Activated CD8-positive, alpha-beta T cell treated with anti-CD3 and anti-CD28 coated beads for 36 hours (primary cell): ENCODE measurements around the gene POLD2. TPM values are rescaled to one million over a fixed set of nuclear protein-coding genes. Genes with fewer than 3 reads are reported as not detected.

ENCODE experiments used
- ATAC-seq: fragments of 200-7000 bp; cut with Tn5 transposase; one replicate; pipeline ENCODE4 v1.10.0; 2021; ENCODE audit warnings: mild to moderate bottlenecking, moderate library complexity
- CTCF ChIA-PET: fragments of 350-600 bp; sonication (Branson Sonifier 250); formaldehyde crosslinking; loops from one replicate; lab custom pipeline; 2021; ENCODE audit warnings: antibody characterized with exemption; lab: Charles Lee
- POLR2A ChIA-PET: fragments of 350-600 bp; sonication (Branson Sonifier 250); formaldehyde crosslinking; loops from one replicate; lab custom pipeline; 2021; ENCODE audit warnings: antibody characterized with exemption; lab: Charles Lee
- DNase-seq: peaks from one replicate; pipeline ENCODE4 v3.0.0-alpha.2; 2020
- H3K27ac Mint-ChIP-seq: one replicate; pipeline ENCODE4 v1.8.0; 2021; ENCODE audit warnings: mild to moderate bottlenecking, mixed read lengths
- H3K27me3 Mint-ChIP-seq: one replicate; pipeline ENCODE4 v1.8.0; 2021; ENCODE audit warnings: mixed read lengths
- H3K36me3 Mint-ChIP-seq: one replicate; pipeline ENCODE4 v1.8.0; 2021; ENCODE audit warnings: low read depth, mixed read lengths
- H3K4me1 Mint-ChIP-seq: one replicate; pipeline ENCODE4 v1.8.0; 2021; ENCODE audit warnings: low read depth, mixed read lengths
- H3K4me3 Mint-ChIP-seq: one replicate; pipeline ENCODE4 v1.8.0; 2021; ENCODE audit warnings: mild to moderate bottlenecking, moderate library complexity, mixed read lengths
- H3K9me3 Mint-ChIP-seq: one replicate; pipeline ENCODE4 v1.8.0; 2021; ENCODE audit warnings: mixed read lengths
- intact Hi-C: fragments of 100-400 bp; cut with micrococcal nuclease; formaldehyde crosslinking; loops from one replicate; pipeline ENCODE4 v1.10.0; 2022
- total RNA-seq, 2 experiments: library from RNA; stranded (reverse); gene quantifications; one replicate each; pipeline ENCODE4 v1.2.3, GENCODE V29; 2021
- TF ChIP-seq, protein P1 (sequence below): fragments of 200-600 bp; IDR thresholded peaks from one replicate; pipeline ENCODE4 v1.8.0; 2022; ENCODE audit warnings: antibody characterized with exemption, mild to moderate bottlenecking

The POLD2 gene
- total RNA-seq, 2 experiments from 2014 or later, result 243 to 251 TPM

GRCh38 chr7:44112997-44113763 lies 10.2 kb downstream of the POLD2 start:
- ATAC-seq, result no peak
- no peaks in the 10 kb centered on the region for H3K9me3 Mint-ChIP-seq
- DNase-seq, result no peak
- H3K4me3 Mint-ChIP-seq, result no peak overlapping the region
- peaks cover 24% of the 10 kb centered on the region for H3K36me3 Mint-ChIP-seq
- no peak overlapping the region for H3K27ac Mint-ChIP-seq
- CTCF ChIA-PET, result no interaction called here
- POLR2A ChIA-PET, result interaction anchor here (1.3 to 2.5 kb wide), 6 partner anchors 7 to 47 kb away, joined by 3 to 17 read pairs (median 6); partner anchors contain the start of genes AEBP1, PGAM2 and POLD2
- intact Hi-C loops, result no loop called here
- H3K27me3 Mint-ChIP-seq, result no peaks in the 10 kb centered on the region
- no peaks in the 10 kb centered on the region for H3K4me1 Mint-ChIP-seq
- TF ChIP-seq, protein P1, sequence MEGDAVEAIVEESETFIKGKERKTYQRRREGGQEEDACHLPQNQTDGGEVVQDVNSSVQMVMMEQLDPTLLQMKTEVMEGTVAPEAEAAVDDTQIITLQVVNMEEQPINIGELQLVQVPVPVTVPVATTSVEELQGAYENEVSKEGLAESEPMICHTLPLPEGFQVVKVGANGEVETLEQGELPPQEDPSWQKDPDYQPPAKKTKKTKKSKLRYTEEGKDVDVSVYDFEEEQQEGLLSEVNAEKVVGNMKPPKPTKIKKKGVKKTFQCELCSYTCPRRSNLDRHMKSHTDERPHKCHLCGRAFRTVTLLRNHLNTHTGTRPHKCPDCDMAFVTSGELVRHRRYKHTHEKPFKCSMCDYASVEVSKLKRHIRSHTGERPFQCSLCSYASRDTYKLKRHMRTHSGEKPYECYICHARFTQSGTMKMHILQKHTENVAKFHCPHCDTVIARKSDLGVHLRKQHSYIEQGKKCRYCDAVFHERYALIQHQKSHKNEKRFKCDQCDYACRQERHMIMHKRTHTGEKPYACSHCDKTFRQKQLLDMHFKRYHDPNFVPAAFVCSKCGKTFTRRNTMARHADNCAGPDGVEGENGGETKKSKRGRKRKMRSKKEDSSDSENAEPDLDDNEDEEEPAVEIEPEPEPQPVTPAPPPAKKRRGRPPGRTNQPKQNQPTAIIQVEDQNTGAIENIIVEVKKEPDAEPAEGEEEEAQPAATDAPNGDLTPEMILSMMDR, result no peak

DNA sequence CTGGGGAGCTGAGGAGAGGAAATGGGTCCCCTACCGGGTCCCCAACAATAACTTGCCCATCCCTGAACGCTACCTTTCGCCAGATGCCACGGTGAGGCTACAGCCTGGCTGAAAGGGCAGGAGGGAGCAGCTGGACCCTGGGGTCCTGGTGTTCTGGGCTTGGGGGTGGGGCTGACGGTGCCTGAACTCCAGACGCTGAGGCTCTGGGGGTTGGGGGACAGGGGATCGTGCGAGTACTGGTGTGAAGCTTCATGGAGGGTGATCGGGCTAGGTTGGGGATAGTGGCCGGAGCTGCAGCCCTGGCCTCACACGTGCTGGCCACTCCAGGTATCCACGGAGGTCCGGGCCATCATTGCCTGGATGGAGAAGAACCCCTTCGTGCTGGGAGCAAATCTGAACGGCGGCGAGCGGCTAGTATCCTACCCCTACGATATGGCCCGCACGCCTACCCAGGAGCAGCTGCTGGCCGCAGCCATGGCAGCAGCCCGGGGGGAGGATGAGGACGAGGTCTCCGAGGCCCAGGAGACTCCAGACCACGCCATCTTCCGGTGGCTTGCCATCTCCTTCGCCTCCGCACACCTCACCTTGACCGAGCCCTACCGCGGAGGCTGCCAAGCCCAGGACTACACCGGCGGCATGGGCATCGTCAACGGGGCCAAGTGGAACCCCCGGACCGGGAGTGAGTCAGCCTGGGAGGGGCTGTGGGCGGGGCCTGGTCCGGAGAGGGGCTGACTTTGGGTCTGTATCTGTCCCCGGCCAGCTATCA lies 10.9 kb downstream of the POLD2 start:
- ATAC-seq (no peak), DNase-seq (no peak)
- peaks cover 20% of the 10 kb centered on the region for H3K36me3 Mint-ChIP-seq
- H3K9me3 Mint-ChIP-seq, result no peaks in the 10 kb centered on the region
- no peaks in the 10 kb centered on the region for H3K4me1 Mint-ChIP-seq
- H3K27ac Mint-ChIP-seq, result no peak overlapping the region
- no peak overlapping the region for H3K4me3 Mint-ChIP-seq
- TF ChIP-seq, protein P1, result no peak
- CTCF ChIA-PET, result interaction anchor here (1.0 kb wide), 1 partner anchor 11 kb away, joined by 3 read pairs; no protein-coding TSS in a partner anchor
- intact Hi-C loops, result no loop called here
- H3K27me3 Mint-ChIP-seq, result no peaks in the 10 kb centered on the region
- POLR2A ChIA-PET, result interaction anchor here (0.6 to 2.5 kb wide), 6 partner anchors 8 to 686 kb away, joined by 3 to 13 read pairs (median 5); partner anchors contain the start of gene POLD2

DNA sequence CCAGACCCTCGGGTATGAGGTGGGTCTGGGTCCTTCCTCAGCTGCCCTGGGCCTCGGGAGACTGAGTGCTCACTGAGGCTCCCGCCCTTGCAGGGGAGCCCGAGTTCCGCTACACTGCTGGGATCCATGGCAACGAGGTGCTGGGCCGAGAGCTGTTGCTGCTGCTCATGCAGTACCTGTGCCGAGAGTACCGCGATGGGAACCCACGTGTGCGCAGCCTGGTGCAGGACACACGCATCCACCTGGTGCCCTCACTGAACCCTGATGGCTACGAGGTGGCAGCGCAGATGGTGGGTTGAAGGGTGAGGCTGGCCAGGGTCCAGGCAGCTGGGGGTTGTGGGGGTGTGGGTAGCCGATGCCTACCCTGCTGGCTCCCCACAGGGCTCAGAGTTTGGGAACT lies 11.6 kb downstream of the POLD2 start:
- intact Hi-C loops, result no loop called here

DNA sequence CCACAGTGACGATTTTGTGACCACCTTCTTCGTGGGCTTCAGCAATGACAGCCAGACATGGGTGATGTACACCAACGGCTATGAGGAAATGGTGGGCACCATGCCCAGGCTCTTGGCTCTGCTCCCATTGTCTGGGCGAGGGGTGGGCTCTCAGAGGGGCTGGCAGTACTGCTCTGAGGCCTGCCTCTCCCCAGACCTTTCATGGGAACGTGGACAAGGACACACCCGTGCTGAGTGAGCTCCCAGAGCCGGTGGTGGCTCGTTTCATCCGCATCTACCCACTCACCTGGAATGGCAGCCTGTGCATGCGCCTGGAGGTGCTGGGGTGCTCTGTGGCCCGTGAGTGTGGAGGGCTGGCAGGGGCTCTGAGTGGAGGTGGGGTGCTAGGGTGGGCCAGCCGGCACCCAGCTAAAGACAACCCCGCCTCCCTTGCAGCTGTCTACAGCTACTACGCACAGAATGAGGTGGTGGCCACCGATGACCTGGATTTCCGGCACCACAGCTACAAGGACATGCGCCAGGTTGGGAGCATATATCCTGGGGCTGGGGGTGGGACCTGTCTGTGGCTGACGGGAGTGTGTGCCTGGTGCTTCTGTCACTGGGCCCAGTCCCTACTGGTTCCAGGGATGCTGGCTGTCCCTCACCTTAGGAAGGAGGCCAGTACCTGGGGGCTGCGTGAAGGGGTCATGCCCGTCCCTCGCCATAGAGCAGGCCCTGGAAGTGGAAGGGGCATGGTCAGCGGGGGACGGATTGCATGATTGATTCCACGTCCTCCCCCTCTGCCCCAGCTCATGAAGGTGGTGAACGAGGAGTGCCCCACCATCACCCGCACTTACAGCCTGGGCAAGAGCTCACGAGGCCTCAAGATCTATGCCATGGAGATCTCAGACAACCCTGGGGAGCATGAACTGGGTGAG lies 12.4 kb downstream of the POLD2 start:
- no peaks in the 10 kb centered on the region for H3K27me3 Mint-ChIP-seq
- no peak overlapping the region for H3K4me3 Mint-ChIP-seq
- DNase-seq (no peak), ATAC-seq (no peak)
- intact Hi-C loops, result no loop called here
- ChIA-PET POLR2A (interaction anchor here (0.9 to 2.5 kb wide), 6 partner anchors 9 to 687 kb away, joined by 3 to 13 read pairs (median 4); partner anchors contain the start of gene POLD2), CTCF (interaction anchor here (1.0 kb wide), 1 partner anchor 12 kb away, joined by 3 read pairs; the partner anchor contains the start of gene POLD2)
- no peaks in the 10 kb centered on the region for H3K9me3 Mint-ChIP-seq
- H3K27ac Mint-ChIP-seq, result no peak overlapping the region
- TF ChIP-seq, protein P1, result no peak
- peaks cover 3% of the 10 kb centered on the region for H3K4me1 Mint-ChIP-seq
- H3K36me3 Mint-ChIP-seq, result peaks cover 20% of the 10 kb centered on the region

More for the DNA sequence above, 11.6 kb downstream of the POLD2 start:
- Mint-ChIP-seq H3K4me3 (no peak overlapping the region), H3K27ac (no peak overlapping the region), H3K27me3 (no peaks in the 10 kb centered on the region), H3K36me3 (peaks cover 20% of the 10 kb centered on the region), H3K4me1 (no peaks in the 10 kb centered on the region), H3K9me3 (no peaks in the 10 kb centered on the region)
- ChIA-PET CTCF (interaction anchor here (1.0 kb wide), 1 partner anchor 11 kb away, joined by 3 read pairs; no protein-coding TSS in a partner anchor), POLR2A (interaction anchor here (0.6 to 2.5 kb wide), 7 partner anchors 8 to 686 kb away, joined by 3 to 13 read pairs (median 5); partner anchors contain the start of gene POLD2)
- DNase-seq (no peak), ATAC-seq (no peak)
- TF ChIP-seq, protein P1, result no peak
